Neutrophil (primary cell): ENCODE measurements around the gene DEFB123.
"Not testable (repeated sequence)": the region's sequence is repeated elsewhere in the genome, so short reads cannot be mapped to it uniquely, and the experiment has no call there.

Source experiments
- H3K27ac ChIP-seq: fragments of 200-600 bp; sonication (generic); 2 replicates; pipeline ENCODE4 v1.5.1; 2016; ENCODE audit warnings: mild to moderate bottlenecking, moderate library complexity
- H3K27me3 ChIP-seq: fragments of 200-600 bp; sonication (generic); 2 replicates; pipeline ENCODE4 v1.6.0; 2016; ENCODE audit warnings: mild to moderate bottlenecking
- H3K36me3 ChIP-seq: fragments of 200-600 bp; sonication (generic); 2 replicates; pipeline ENCODE4 v1.5.1; 2017
- H3K4me1 ChIP-seq, 2 experiments: fragments of 200-600 bp in 1 of 2; sonication (generic) in 1 of 2; 1 replicate in 1 of 2; 2 replicates in 1 of 2; pipeline versions ENCODE4 v1.5.1 to v1.6.1; 2013 to 2016; ENCODE audit warnings: low read depth in 1 of 2, low read length in 1 of 2, mild to moderate bottlenecking in 1 of 2, moderate library complexity in 1 of 2; ENCODE audit not compliant: control insufficient read depth in 1 of 2, insufficient read depth in 1 of 2
- H3K4me3 ChIP-seq, 2 experiments: fragments of 200-600 bp in 1 of 2; sonication (generic) in 1 of 2; 1 replicate in 1 of 2; 2 replicates in 1 of 2; pipeline ENCODE4 v1.5.1; 2013 to 2016; ENCODE audit warnings: low read depth in 1 of 2, low read length in 1 of 2, mild to moderate bottlenecking in 1 of 2, moderate library complexity in 1 of 2
- H3K9me3 ChIP-seq: fragments of 200-600 bp; sonication (generic); 2 replicates; pipeline ENCODE4 v1.5.1; 2016
- CTCF ChIP-seq: fragments of 200-600 bp; sonication (generic); IDR thresholded peaks from 2 replicates; pipeline ENCODE4 v1.5.1; 2016; ENCODE audit warnings: antibody characterized with exemption

Gene DEFB123

GRCh38 chr20:31410011-31410410 is 30.4 kb upstream of the DEFB123 start:
- Histone ChIP-seq H3K27me3 (peaks cover 3% of the 10 kb centered on the region), H3K9me3 (no peaks in the 10 kb centered on the region), H3K27ac (no peak overlapping the region), H3K4me3 (no peak overlapping the region), H3K36me3 (no peaks in the 10 kb centered on the region), H3K4me1 (no peaks in the 10 kb centered on the region)
- no peak for TF ChIP-seq CTCF

GRCh38 chr20:31414381-31414780 is 26.1 kb upstream of the DEFB123 start:
- H3K9me3 ChIP-seq, result no peaks in the 10 kb centered on the region
- no peak for TF ChIP-seq CTCF
- no peaks in the 10 kb centered on the region for H3K36me3 ChIP-seq
- H3K4me3 ChIP-seq, result no peak overlapping the region
- peaks cover 3% of the 10 kb centered on the region for H3K27me3 ChIP-seq
- no peak overlapping the region for H3K27ac ChIP-seq
- H3K4me1 ChIP-seq, result no peaks in the 10 kb centered on the region

GRCh38 chr20:31415653-31416052 is 24.8 kb upstream of the DEFB123 start:
- H3K27ac ChIP-seq, result no peak overlapping the region
- H3K9me3 ChIP-seq, result no peaks in the 10 kb centered on the region
- peaks cover 3% of the 10 kb centered on the region for H3K27me3 ChIP-seq
- no peaks in the 10 kb centered on the region for H3K36me3 ChIP-seq
- no peak overlapping the region for H3K4me3 ChIP-seq
- TF ChIP-seq CTCF, result no peak
- no peaks in the 10 kb centered on the region for H3K4me1 ChIP-seq

- H3K27ac ChIP-seq, result no peak overlapping the region
- TF ChIP-seq CTCF, result no peak
Observed at GRCh38 chr20:31418307-31418706, 22.1 kb upstream of the DEFB123 start.

GRCh38 chr20:31425797-31426196 is 14.6 kb upstream of the DEFB123 start:
- Histone ChIP-seq H3K36me3 (no peaks in the 10 kb centered on the region), H3K4me3 (no peak overlapping the region), H3K27me3 (peaks cover 18% of the 10 kb centered on the region), H3K9me3 (no peaks in the 10 kb centered on the region), H3K27ac (no peak overlapping the region), H3K4me1 (no peaks in the 10 kb centered on the region)
- TF ChIP-seq CTCF, result no peak

More at GRCh38 chr20:31418307-31418706, 22.1 kb upstream of the DEFB123 start:
- no peaks in the 10 kb centered on the region for H3K4me1 ChIP-seq
- no peaks in the 10 kb centered on the region for H3K9me3 ChIP-seq
- H3K36me3 ChIP-seq, result no peaks in the 10 kb centered on the region
- peaks cover 12% of the 10 kb centered on the region for H3K27me3 ChIP-seq
- no peak overlapping the region for H3K4me3 ChIP-seq

- H3K27ac ChIP-seq, H3K36me3 ChIP-seq, H3K4me1 ChIP-seq, H3K9me3 ChIP-seq, H3K4me3 ChIP-seq: not testable (repeated sequence)
- peaks cover 30% of the 10 kb centered on the region for H3K27me3 ChIP-seq
Observed at GRCh38 chr20:31426891-31427551, 13.4 kb upstream of the DEFB123 start.

GRCh38 chr20:31427576-31427975 is 12.9 kb upstream of the DEFB123 start:
- not testable (repeated sequence) for H3K9me3 ChIP-seq, H3K4me3 ChIP-seq, H3K27ac ChIP-seq, H3K36me3 ChIP-seq, H3K4me1 ChIP-seq
- peaks cover 27% of the 10 kb centered on the region for H3K27me3 ChIP-seq
